GM18505 (cell line): Measurements from ENCODE around the gene ANKRA2.
"Not testable (repeated sequence)": the region's sequence is repeated elsewhere in the genome, so short reads cannot be mapped to it uniquely, and the experiment has no call there.

Experiments
- ATAC-seq: cut with Tn5 transposase; IDR thresholded peaks from one replicate; pipeline ENCODE4 v1.9.1; 2021; ENCODE audit not compliant: unreplicated experiment
- POLR2A ChIP-seq: IDR thresholded peaks from 4 replicates; pipeline ENCODE4 v1.6.1; 2011; ENCODE audit warnings: borderline replicate concordance; ENCODE audit not compliant: insufficient read depth, insufficient read length; ENCODE audit errors: extremely low read depth

ANKRA2 gene

GRCh38 chr5:73534011-73534644 is 31.3 kb downstream of the ANKRA2 start:
- ATAC-seq, result no peak

DNA sequence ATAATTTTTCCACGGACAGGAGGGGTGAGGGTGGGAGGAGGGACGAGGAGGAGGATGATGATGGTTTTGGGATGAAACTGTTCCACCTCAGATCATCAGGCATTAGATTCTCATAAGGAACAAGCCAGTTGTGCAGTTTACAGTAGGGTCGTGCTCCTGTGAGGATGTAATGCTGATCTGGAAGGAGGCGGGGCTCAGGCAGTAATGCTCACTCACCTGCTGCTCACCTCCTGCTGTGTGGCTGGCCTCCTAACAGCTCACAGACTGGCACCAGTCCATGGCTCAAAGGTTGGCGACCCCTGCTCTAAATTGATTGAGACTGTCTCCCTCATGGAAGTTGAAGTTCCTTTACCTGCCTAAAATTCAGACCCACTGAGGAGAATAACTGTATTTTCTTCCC is 33.2 kb downstream of the ANKRA2 start:
- ATAC-seq, result no peak
- TF ChIP-seq POLR2A, result no peak

More at GRCh38 chr5:73534011-73534644, 31.3 kb downstream of the ANKRA2 start:
- TF ChIP-seq POLR2A, result no peak

- ATAC-seq, result no peak
- no peak for TF ChIP-seq POLR2A
These were observed 34.1 kb downstream of the ANKRA2 start for GRCh38 chr5:73531356-73531755.

DNA sequence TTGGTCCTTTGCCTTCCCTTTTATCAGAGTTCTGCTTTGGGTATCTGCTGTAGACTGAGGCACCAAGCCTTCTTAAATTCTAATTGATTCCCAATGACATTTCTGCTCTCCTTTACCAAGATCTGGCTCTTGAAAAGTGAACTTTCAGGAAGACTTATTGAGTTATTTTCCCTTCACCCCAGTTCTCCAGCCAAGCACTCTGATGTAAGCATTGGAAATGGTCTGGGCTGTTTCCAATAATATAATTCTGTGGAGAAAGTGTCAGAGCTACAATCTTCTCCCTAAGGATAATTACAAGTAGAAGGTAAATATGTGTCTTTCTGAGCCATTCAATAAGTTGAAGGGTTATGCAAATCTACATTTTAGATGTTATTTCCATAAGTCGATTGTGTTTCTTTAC is 36.4 kb downstream of the ANKRA2 start:
- TF ChIP-seq POLR2A, result no peak
- no peak for ATAC-seq

DNA sequence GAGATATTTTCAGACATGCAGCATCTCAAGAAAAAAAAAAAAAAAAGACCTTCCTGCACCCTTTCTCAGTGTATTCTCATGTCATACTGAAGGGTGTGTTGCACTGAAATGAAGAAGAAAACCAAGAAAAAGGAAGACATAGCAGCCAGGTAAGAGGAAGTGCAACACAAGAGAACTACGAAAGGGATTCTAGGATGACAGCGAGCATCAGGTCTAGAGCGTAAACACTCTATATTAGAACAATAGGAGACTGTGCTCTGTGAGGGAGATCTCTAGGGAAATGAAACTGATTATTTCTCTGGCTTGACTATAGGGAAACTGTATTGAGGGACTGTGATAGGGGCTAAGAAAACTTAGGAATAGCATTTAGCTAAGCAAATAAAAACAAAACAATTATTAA is 37.2 kb downstream of the ANKRA2 start:
- no peak for ATAC-seq
- TF ChIP-seq POLR2A, result no peak

- ATAC-seq, result no peak
- TF ChIP-seq POLR2A, result no peak
These were observed 39.7 kb downstream of the ANKRA2 start for GRCh38 chr5:73525606-73526203.

- no peak for ATAC-seq
- no peak for TF ChIP-seq POLR2A
These were observed 41.6 kb downstream of the ANKRA2 start for GRCh38 chr5:73523861-73524260.

DNA sequence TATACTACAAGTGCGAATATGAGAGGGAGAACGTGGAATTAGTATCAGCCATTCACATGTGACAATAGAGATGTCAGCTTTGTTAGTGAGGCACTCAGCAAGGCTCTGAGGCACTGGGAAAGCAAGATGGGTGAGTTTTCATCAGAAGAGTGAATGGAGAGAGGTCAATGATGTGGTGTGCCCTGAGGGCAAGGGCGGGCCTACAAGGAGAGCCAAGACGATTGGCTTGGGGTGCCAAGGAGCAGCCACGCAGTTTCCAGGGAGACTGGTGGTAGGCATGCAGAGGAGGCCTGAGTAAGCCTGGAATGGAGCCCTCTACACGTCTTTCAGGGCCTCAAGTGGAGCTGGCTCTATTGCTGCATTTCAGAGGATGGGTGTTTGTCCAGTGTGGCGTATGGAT is 42.5 kb downstream of the ANKRA2 start:
- no peak for ATAC-seq
- no peak for TF ChIP-seq POLR2A

GRCh38 chr5:73519531-73520283 is 45.7 kb downstream of the ANKRA2 start:
- ATAC-seq, result peak; percentile 93
- no peak for TF ChIP-seq POLR2A

- no peak for ATAC-seq
- no peak for TF ChIP-seq POLR2A
These were observed 50.2 kb downstream of the ANKRA2 start for GRCh38 chr5:73515232-73515631.

GRCh38 chr5:73514418-73514817 is 51.0 kb downstream of the ANKRA2 start:
- no peak for TF ChIP-seq POLR2A

DNA sequence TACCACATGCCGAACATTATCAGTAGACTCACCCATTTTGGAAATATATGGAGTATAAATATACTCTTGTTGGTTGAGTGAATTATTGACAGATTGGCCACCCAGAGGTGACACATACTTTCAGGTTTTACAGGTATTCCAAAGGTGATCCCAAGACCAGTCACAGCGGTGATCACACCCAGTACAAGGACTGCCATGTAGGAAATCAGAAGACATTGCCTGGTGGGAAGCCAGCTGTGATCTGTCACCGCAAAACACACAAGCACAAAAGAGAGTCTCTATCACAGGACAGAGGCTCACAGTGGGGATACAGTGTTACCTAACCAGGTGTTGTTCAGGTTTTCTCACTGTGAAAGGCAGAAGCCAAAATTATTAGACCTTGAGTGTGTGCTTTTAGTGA is 51.4 kb downstream of the ANKRA2 start:
- no peak for TF ChIP-seq POLR2A

More at GRCh38 chr5:73514418-73514817, 51.0 kb downstream of the ANKRA2 start:
- ATAC-seq, result no peak

GRCh38 chr5:73508521-73508920 is 56.9 kb downstream of the ANKRA2 start:
- ATAC-seq, result not testable (repeated sequence)

More for the DNA sequence above, 51.4 kb downstream of the ANKRA2 start:
- ATAC-seq, result no peak

DNA sequence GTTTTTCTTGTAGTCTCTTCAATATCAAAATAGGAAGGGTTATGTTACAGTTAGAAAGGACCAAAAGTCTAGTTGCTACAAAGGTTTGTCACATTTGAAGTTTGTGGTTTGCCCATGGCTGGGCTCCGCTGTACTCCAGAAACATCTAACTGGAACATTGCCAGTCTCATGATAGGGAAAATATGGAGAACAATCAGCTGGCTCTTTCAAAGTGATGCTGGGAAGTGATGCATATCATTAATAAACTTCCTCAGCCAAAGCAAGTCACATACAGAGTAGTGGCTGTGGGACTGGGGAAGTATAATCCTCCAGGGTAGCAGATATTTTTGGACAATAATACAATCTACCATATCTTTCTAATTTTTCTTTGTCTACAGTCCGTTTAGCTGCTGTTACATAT is 58.4 kb downstream of the ANKRA2 start:
- ATAC-seq, result no peak
- TF ChIP-seq POLR2A, result no peak
